Activated T-cell treated with anti-CD3 and anti-CD28 coated beads, Interleukin-2, amount 50 U/mL, for 4 hours (primary cell): ENCODE data around the gene LAD1. TPM values are rescaled to one million over a fixed set of nuclear protein-coding genes. Genes with fewer than 3 reads are reported as not detected.
A peak's percentile ranks its signal among the peaks of the same experiment; 100 is the strongest.

Experiments used
- ATAC-seq, 2 donors: fragments of 200-7000 bp; cut with Tn5 transposase; one replicate each; pipeline ENCODE4 v1.10.0; 2021
- DNase-seq: peaks from one replicate; pipeline ENCODE4 v3.0.0-alpha.2; 2020
- H3K27me3 Mint-ChIP-seq: one replicate; pipeline ENCODE4 v1.8.0; 2021; ENCODE audit warnings: low read depth, mixed read lengths
- H3K36me3 Mint-ChIP-seq: one replicate; pipeline ENCODE4 v1.8.0; 2022; ENCODE audit warnings: mixed read lengths; ENCODE audit not compliant: insufficient read depth
- H3K4me1 Mint-ChIP-seq: one replicate; pipeline ENCODE4 v1.8.0; 2021; ENCODE audit warnings: low read depth, mixed read lengths
- H3K4me3 Mint-ChIP-seq: one replicate; pipeline ENCODE4 v1.8.0; 2021; ENCODE audit warnings: mild to moderate bottlenecking, moderate library complexity, mixed read lengths
- H3K9me3 Mint-ChIP-seq: one replicate; pipeline ENCODE4 v1.8.0; 2021; ENCODE audit warnings: mixed read lengths
- total RNA-seq, 3 donors: library from RNA; stranded (reverse); gene quantifications; one replicate each; pipeline ENCODE4 v1.2.1, GENCODE V29; 2021

The LAD1 gene
- total RNA-seq, 3 donors from 2014 or later = 0.10 to 0.49 (median 0.21) TPM

DNA sequence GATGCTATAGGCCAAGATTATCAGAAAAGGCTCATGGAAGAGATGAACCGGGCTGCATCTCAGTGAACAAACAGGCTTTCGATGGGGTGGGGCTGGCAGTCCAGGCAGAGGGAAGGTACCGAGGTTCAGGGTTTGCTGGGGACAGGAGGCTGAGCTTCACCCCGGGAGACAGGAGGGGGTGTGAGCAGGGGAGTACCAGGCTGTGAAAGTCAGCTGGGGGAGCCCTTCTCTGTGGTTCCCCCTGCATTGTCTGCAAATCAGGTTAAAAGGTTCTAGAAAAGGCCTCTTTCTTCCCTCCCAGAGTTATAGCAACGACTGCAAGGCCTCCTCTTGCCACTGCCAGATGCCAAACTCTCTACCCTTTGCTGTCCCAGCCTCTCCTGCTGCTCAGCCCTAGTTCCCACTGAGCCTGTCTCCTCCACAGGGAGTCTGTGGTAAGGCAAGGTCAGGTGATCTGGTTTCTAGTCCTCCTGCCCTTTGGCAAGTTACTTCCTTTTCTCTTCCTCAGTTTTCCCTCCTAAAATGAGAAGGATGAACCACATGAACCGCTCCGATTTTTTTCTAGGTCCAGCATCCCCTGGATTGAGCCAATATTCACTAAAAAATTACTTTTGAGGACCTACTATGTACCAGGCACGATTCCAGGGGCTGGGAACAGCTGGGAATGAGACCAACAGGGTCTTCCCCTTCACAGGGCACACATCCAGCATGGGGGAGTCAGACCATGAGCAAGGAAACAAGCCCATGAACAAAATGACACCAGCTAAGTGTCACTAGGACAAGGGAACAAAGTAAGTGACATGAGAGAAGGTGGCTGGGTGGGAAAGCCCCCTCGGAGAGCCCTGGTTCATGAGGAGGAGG is 7.2 kb downstream of the LAD1 start:
- Mint-ChIP-seq H3K9me3 (no peaks in the 10 kb centered on the region), H3K4me3 (no peak overlapping the region), H3K36me3 (no peaks in the 10 kb centered on the region), H3K27me3 (peaks cover 36% of the 10 kb centered on the region), H3K4me1 (no peaks in the 10 kb centered on the region)
- ATAC-seq (no peak), DNase-seq (no peak)

DNA sequence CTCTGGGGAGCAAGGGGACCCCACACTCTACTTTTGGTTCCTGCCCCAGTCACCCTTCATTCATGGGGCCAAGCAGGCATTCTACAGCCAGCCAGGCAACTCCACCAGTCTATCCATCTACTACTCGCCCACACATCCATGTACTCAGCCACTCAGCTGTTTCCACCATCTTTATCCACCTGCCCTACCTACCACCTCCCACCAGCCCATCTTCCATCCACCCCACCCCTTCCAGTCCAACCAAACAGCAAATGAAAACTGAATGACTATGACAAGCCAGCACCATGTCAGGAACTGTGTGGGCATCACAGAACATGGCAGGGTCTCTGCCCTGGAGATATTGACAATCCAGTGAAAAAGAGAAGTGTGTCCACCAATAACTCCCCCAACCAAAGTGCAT is 7.9 kb downstream of the LAD1 start:
- Mint-ChIP-seq H3K27me3 (peaks cover 34% of the 10 kb centered on the region), H3K36me3 (no peaks in the 10 kb centered on the region), H3K9me3 (no peaks in the 10 kb centered on the region), H3K4me3 (no peak overlapping the region), H3K4me1 (no peaks in the 10 kb centered on the region)
- DNase-seq = no peak
- ATAC-seq = no peak

DNA sequence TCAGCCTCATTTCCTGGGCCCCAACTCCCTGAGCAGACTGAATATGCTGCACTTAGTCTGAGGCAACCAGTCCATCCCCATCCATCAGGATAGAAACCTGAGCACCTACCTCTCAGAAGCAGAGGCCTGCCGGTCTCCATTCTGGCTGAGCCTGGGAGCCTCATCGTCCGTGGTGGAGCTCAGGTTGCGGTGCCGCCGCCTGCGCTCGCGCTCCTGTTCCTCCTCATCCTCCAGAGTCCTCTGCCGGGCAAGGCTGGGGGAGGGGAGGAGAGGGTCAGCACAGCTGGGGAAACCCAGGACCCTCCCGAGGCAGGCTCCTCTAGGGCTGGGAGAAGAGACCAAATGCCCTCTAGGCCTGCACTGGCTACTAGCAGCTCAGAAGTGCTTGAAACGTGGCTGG is 10.1 kb downstream of the LAD1 start:
- DNase-seq (no peak), ATAC-seq (no peak)
- Mint-ChIP-seq H3K4me1 (no peaks in the 10 kb centered on the region), H3K27me3 (peaks cover 37% of the 10 kb centered on the region), H3K36me3 (no peaks in the 10 kb centered on the region), H3K9me3 (no peaks in the 10 kb centered on the region), H3K4me3 (no peak overlapping the region)

DNA sequence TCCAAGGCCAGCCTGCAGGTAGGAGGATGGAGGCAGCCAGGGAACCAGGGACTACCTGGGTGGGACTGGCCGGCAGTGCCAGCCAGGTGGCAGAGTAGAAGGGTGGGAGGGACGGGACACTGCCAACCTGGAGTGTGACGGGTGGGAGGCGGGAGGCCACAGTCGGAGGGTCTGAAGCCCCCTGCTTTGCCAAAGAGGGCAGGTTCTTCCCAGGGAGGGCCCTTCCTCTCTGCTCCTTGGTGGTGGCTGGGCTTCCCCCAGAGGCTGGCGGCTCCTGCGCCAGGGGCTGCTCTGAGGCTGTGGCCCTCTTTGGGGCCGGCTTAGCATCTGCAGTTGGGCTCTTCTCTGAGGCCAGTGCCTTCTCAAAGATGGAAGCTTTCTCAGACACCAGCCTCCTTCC is 12.9 kb downstream of the LAD1 start:
- Mint-ChIP-seq H3K36me3 (no peaks in the 10 kb centered on the region), H3K27me3 (peaks cover 26% of the 10 kb centered on the region), H3K4me3 (no peak overlapping the region), H3K4me1 (no peaks in the 10 kb centered on the region), H3K9me3 (no peaks in the 10 kb centered on the region)
- no peak for ATAC-seq
- no peak for DNase-seq

DNA sequence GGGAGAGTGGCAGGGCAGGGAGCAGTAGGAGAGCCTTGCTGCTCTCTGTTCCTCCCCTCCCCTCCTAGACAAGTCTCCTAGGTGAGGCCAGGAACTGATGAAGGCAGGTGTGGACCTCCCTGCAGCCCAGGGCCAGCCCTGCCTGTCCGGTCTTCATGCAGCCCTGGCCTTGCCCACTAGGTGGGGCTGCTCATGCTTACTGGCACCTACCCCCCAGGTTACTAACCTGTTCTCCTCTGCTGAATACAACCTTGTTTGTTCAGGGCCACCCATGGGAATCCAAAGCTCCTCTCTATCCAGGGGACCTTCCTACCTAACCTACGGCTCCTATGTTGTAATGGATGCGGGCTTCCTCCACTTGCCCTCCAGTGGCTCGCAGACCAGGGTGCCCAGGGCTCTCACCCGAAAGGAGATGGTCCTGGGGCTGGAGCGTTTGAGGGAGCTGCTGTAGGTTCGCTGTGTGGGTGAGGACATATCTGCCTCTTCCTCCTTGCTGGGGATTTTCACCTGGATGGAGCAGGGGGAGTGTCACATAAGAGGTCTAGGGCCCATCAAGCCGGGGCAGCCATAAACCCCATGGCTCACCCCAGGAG is 13.7 kb downstream of the LAD1 start:
- DNase-seq = no peak
- Mint-ChIP-seq H3K4me1 (no peaks in the 10 kb centered on the region), H3K4me3 (no peak overlapping the region), H3K27me3 (peaks cover 25% of the 10 kb centered on the region), H3K36me3 (no peaks in the 10 kb centered on the region), H3K9me3 (no peaks in the 10 kb centered on the region)
- ATAC-seq = peak; percentile 69 to 79

DNA sequence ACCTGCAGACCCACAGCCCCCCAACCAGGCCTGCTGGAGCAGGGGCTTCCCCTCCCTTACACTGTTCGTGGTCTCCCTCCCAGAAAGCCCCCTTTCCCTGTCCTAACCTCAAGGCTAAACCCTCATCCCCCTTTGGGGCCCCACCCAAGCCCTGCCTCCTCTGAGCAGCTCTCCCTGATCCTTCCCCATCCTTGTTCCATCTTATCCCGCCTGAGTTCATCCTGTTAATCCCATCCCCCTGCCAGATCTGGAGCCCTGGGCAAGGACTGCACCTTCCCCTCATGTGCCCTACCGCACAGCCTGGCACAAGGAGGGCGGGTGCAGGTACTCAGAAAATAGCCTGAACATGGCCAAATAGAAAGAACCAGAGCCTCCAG is 14.7 kb downstream of the LAD1 start:
- Mint-ChIP-seq H3K4me1 (no peaks in the 10 kb centered on the region), H3K36me3 (no peaks in the 10 kb centered on the region), H3K27me3 (peaks cover 25% of the 10 kb centered on the region), H3K9me3 (no peaks in the 10 kb centered on the region), H3K4me3 (no peak overlapping the region)
- DNase-seq (no peak), ATAC-seq (no peak)

DNA sequence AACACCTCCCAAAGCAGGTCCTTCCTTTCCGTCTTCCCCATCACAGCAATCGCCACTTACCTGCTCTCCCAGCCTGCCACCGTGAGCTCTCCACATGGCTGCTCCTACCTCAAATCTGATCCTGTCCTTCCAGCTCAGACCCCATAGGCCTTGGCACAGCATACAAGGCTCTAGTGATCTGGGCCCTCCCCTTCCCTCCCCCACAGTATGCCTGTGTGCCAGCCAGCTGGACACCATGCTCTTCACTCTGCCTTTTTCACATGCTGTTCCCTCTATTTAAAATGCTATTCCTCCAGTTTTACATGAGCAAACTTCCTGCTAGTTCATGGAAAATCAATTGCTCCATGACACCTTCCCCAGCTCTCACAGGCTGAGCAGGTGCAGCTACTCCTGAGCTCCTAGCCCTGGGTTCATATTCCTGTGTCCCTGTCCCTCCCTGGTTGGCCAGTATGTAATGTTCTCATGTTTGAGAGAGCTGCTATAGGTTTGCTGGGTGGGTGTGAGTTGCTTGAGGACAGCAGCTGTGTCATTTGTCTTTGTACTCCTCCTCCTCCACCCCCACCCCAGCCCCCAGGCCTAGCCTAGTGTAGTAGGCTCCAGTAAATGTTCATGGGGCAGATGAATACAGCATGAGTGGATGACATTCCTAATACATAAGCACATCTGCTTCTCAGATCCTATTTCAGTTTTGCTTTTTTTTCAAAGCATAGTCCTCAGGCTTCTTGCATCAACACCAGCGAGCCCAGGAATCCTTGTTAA is 15.3 kb downstream of the LAD1 start:
- Mint-ChIP-seq H3K36me3 (no peaks in the 10 kb centered on the region), H3K4me3 (no peak overlapping the region), H3K9me3 (no peaks in the 10 kb centered on the region), H3K4me1 (no peaks in the 10 kb centered on the region), H3K27me3 (peaks cover 25% of the 10 kb centered on the region)
- no peak for ATAC-seq
- DNase-seq = no peak

DNA sequence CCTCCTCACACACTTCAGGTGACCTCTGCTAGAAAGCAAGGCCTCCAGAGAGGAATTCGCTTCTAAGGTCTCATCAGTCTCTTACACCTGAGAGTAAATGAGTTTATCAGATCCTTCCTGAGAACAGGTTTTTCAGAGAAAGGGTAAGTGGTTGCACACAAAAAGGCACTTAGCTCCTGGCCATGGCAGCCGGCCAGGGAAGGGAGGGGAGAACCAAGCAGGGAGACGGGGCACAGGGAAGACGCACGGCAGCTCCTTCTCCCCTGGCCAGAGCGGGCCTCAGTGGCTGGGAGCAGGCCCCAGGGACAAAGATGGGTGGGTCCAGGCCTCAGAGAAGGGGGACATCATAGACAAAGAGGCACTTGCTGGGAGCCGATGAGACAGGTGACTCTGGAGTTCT is 18.0 kb downstream of the LAD1 start:
- no peak for DNase-seq
- Mint-ChIP-seq H3K4me3 (no peak overlapping the region), H3K4me1 (no peaks in the 10 kb centered on the region), H3K36me3 (no peaks in the 10 kb centered on the region), H3K9me3 (no peaks in the 10 kb centered on the region), H3K27me3 (peaks cover 16% of the 10 kb centered on the region)
- no peak for ATAC-seq

DNA sequence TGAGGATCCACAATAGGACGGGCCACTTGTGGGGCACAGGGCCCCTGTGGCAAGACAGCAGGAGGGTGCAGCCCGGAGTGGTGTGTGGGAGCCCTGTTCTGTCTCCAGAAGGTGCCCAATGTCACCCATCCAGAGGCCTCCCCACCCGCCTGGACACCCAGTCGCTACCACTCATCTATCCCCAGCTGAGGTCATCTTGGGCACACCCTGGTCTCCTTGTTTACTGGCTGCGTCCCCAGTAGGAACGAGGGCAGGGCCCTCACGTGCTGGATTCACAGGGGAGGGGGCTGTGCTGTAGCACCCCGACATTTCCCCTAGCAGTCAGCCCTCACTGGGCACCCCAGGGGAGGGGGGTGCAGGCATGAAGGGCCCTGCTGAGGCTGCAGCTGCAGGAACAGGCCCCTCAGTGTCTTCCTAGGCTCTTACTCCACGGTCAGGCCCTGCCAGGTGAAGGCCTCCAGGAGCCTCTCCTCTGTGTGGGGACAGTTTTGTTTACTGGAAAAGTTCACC is 19.3 kb downstream of the LAD1 start:
- DNase-seq = no peak
- Mint-ChIP-seq H3K9me3 (no peaks in the 10 kb centered on the region), H3K27me3 (peaks cover 8% of the 10 kb centered on the region), H3K36me3 (no peaks in the 10 kb centered on the region), H3K4me3 (no peak overlapping the region), H3K4me1 (no peaks in the 10 kb centered on the region)
- no peak for ATAC-seq

DNA sequence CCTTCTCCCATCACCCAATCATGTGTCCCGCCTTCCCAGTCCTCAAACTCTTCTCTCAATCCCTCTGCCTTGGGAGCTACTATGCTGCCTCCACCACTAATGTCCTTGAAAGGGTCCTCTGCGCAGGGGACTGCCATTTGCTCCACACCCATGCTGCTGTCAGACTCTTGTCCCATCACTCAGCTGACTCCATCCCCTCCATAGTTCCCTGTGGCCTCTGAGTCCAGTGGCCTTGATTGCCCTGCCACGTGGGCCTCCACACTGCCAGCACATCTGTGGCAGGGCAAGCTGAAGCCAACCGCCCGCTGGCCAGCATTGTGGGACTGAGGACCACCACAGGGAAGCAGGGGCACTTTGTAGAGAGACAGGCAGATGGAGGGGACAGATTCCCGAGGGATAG is 20.3 kb downstream of the LAD1 start:
- ATAC-seq (no peak), DNase-seq (no peak)
- Mint-ChIP-seq H3K27me3 (peaks cover 4% of the 10 kb centered on the region), H3K9me3 (no peaks in the 10 kb centered on the region), H3K4me1 (no peaks in the 10 kb centered on the region), H3K4me3 (no peak overlapping the region), H3K36me3 (no peaks in the 10 kb centered on the region)

DNA sequence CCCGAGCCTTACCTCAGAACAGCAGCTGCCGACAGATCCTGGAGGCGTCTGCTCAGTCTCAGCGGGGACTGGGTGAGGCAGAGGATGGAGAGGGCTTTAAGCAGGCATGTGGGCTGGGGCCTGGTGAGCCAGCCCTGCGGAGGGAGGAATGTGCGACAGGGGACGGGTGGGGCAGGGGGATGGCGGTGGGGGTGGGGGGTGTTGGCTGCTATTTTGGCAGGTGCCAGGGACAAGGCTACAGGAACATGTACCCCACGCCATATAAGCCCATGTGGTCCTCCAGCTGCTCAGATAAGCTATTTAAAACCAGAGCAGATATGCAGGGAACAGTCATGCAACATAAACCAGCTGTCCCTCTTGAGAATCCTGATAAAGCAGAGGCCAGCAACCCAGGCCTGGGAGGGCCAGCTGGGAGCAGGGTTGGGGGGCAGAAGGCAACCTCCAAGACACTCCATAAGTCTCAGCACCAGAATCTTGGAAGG is 21.5 kb downstream of the LAD1 start, which contains the start of gene TNNT2:
TSS of gene TNNT2 (minus strand) at position 70 of the 482 bp plus-strand sequence. CDS start 4,426 bp downstream, outside the sequence.
- peaks cover 9% of the 10 kb centered on the region for H3K27me3 Mint-ChIP-seq
- H3K4me3 Mint-ChIP-seq = no peak within 1 kb of the TSS
- no peak for ATAC-seq
- DNase-seq = no peak
- no peaks in the 10 kb centered on the region for H3K4me1 Mint-ChIP-seq
- H3K36me3 Mint-ChIP-seq = no peaks in the 10 kb centered on the region
- H3K9me3 Mint-ChIP-seq = no peaks in the 10 kb centered on the region

DNA sequence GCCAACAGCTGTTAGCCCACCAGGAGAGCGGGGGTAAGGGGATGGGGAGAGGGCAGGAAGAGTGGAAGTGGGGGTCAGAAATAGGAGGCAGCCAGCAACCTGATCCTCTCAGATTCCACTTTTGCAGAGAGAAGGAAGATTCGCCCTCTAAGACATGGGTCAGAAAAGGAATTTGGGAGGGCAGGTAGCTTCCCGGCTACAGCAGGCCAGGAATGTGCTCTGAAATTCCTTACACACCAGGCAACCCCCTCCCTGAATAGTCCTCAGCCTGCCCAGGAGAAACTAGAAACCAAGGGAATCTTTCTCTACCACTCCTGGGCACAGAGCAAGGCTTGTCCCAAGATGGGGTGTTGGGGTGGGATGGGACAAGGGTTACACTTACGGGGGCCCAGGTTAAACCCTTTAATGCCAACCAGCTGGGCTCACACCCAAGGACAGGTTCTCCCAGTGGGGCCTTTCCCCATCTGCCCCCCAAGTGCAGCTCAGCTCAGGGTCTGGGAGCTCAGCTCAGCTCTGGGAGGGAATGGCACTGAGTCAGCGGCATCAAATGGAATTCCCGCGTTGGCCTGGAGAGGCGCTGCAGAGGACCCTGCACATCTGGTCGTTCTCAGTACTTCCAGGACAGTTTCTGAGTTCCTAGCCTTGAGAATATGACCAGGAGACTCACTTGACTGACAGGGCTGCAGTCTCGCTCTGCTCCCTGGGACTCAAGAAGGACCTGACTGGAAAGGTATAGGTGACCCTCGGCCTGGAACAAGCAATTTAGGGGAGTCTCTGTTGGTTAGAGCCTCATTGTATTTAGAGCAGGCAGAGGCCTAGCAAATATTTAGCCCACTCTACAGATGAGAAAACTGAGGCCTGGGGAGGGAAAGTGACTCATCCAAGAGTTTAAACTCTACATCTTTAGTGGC is 22.4 kb downstream of the LAD1 start:
- no peaks in the 10 kb centered on the region for H3K9me3 Mint-ChIP-seq
- peaks cover 11% of the 10 kb centered on the region for H3K27me3 Mint-ChIP-seq
- no peak overlapping the region for H3K4me3 Mint-ChIP-seq
- DNase-seq = no peak
- no peaks in the 10 kb centered on the region for H3K36me3 Mint-ChIP-seq
- H3K4me1 Mint-ChIP-seq = no peaks in the 10 kb centered on the region
- ATAC-seq = peak; percentile 41

DNA sequence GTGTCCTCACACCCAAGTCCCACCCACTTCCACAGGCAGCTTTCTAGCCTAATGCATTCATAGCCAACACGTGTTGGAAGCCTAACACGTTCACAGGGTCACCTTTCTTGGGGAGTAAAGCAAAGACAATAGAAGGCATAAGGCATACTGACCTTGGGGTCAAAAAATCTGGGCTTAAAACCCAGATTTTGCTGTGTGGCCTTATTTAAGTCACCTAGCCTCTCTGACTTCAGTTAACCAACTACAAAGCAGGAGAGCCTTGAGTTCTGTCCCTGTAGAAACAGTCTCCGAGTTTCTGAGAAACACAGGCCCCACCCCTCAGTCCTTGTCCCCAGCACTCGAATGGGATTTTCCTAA is 23.0 kb downstream of the LAD1 start:
- H3K4me3 Mint-ChIP-seq = no peak overlapping the region
- no peaks in the 10 kb centered on the region for H3K4me1 Mint-ChIP-seq
- ATAC-seq (no peak), DNase-seq (no peak)
- H3K36me3 Mint-ChIP-seq = no peaks in the 10 kb centered on the region
- H3K9me3 Mint-ChIP-seq = no peaks in the 10 kb centered on the region
- H3K27me3 Mint-ChIP-seq = peaks cover 16% of the 10 kb centered on the region

DNA sequence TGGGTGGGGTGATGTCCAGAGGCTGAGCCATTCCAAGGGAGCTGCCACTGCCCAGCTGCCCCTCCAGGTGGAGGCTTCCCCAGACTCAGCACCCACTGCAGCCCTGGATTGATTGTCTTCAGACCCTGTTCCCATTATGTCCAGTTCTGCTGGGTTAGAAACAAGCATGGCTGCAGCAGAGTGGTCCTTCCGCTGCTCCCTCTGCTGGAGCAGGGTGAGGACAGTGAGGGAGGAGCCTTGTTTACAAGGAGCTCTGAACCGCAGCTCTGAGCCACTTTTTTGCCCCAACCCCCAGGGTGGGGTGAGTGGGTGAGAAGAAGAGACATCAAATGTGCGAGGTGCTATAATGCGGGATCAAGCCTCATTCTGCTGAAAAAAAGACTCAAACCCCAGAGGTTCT is 24.0 kb downstream of the LAD1 start:
- Mint-ChIP-seq H3K9me3 (no peaks in the 10 kb centered on the region), H3K36me3 (no peaks in the 10 kb centered on the region), H3K4me1 (no peaks in the 10 kb centered on the region), H3K4me3 (no peak overlapping the region), H3K27me3 (peaks cover 21% of the 10 kb centered on the region)
- ATAC-seq (no peak), DNase-seq (no peak)
